Esophagus muscularis mucosa (tissue), 3 donors: ENCODE results near the gene CAP2.

Experiments
- CTCF ChIP-seq, 3 experiments: fragments of 200-600 bp in 2 of 3; fragments of 450-650 bp in 1 of 3; sonication (generic) in 2 of 3; IDR thresholded peaks; one replicate each; pipeline ENCODE4 v1.5.1; 2017 to 2019; ENCODE audit warnings: antibody characterized with exemption in 3 of 3, mild to moderate bottlenecking in 2 of 3, moderate library complexity in 1 of 3
- POLR2A ChIP-seq: fragments of 450-650 bp; IDR thresholded peaks from one replicate; pipeline ENCODE4 v1.6.1; 2017; ENCODE audit warnings: antibody characterized with exemption, moderate library complexity, mild to moderate bottlenecking, low read depth
- POLR2AphosphoS5 ChIP-seq, 2 donors: sonication (generic); formaldehyde crosslinking; IDR thresholded peaks; one replicate each; pipeline ENCODE4 v1.6.1; 2017; ENCODE audit warnings: antibody characterized with exemption in 2 of 2

- TF ChIP-seq POLR2A: no peak
- no peak for TF ChIP-seq CTCF (IDR thresholded peaks at IDR 0.05)
- TF ChIP-seq POLR2AphosphoS5 (IDR thresholded peaks at IDR 0.05): no peak
Measured at GRCh38 chr6:17476511-17476910, 83.1 kb downstream of the CAP2 start.
